ENCODE measurements around the gene CIDEB. TPM values are rescaled to one million over a fixed set of nuclear protein-coding genes. Genes with fewer than 3 reads are reported as not detected.

CIDEB gene
- total and polyA plus RNA-seq, 2 of the 13 experiments (the other 11 are each of a cell fraction or from before 2014, with no cell fraction given) = 35.8 to 110 TPM

DNA sequence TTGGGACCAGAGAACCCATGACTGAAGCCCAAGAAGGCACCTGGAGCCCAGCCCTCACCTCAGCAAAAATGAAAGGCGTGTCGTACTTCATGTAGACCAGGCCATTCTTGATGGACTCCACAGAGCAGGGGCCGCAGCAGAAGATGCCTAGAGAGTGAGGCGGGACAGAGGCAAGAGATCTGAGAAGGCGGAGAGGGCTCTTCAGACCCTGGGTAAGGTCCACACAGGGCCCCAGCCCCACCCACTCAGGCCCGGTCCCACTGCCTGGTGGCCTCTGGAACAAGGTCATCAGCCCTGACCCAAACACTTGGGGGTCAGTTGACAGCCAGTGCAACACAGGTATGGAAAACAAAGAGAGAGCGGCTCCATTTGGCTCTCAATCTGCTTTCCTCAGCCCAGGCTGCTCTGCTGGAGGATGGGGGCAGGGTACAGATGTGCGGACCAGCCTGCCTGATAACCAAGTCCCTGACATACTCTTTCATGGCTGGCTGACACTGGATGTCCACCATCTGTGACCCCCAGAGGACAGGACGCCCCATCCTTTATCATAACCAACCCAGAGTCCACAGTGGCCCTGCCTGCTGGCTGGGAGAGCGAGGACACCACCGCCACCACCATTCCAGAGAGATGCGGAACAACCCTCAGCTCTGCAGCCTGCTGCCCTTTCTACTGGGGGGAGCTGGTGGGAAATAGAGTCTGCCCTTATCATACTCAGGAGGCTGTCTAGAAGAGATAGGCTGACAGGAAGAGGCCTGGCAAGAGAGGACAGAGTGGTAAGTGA, 51.7 kb downstream of the CIDEB start (continued):
- TF ChIP-seq, protein P1, sequence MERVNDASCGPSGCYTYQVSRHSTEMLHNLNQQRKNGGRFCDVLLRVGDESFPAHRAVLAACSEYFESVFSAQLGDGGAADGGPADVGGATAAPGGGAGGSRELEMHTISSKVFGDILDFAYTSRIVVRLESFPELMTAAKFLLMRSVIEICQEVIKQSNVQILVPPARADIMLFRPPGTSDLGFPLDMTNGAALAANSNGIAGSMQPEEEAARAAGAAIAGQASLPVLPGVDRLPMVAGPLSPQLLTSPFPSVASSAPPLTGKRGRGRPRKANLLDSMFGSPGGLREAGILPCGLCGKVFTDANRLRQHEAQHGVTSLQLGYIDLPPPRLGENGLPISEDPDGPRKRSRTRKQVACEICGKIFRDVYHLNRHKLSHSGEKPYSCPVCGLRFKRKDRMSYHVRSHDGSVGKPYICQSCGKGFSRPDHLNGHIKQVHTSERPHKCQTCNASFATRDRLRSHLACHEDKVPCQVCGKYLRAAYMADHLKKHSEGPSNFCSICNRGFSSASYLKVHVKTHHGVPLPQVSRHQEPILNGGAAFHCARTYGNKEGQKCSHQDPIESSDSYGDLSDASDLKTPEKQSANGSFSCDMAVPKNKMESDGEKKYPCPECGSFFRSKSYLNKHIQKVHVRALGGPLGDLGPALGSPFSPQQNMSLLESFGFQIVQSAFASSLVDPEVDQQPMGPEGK (CRISPR knock-in tag; IDR thresholded peaks at IDR 0.05) = peak; percentile 71; the same call in 1 of the 2 replicates
- TF ChIP-seq DMAP1 (CRISPR knock-in tag; IDR thresholded peaks at IDR 0.05) (no peak), ZNF24 (IDR thresholded peaks at IDR 0.05) (no peak), PAX8 (CRISPR knock-in tag; IDR thresholded peaks at IDR 0.05; ENCODE audit: borderline replicate concordance) (peak; percentile 61; the same call in 1 of the 2 replicates), ZBTB1 (CRISPR knock-in tag; IDR thresholded peaks at IDR 0.05; ENCODE audit: borderline replicate concordance) (no peak), KLF16 (CRISPR knock-in tag; IDR thresholded peaks at IDR 0.05) (no peak), ZNF20 (CRISPR knock-in tag; IDR thresholded peaks at IDR 0.05) (no peak), ZNF350 (CRISPR knock-in tag; IDR thresholded peaks at IDR 0.05; ENCODE audit: borderline replicate concordance, low read depth) (peak; percentile 44; the same call in 1 of the 2 replicates), ETV5 (CRISPR knock-in tag; IDR thresholded peaks at IDR 0.05; ENCODE audit: borderline replicate concordance) (no peak), ZNF33A (CRISPR knock-in tag; IDR thresholded peaks at IDR 0.05; ENCODE audit: borderline replicate concordance) (no peak), ATAD3A (CRISPR knock-in tag; IDR thresholded peaks at IDR 0.05) (no peak), ZNF747 (CRISPR knock-in tag; IDR thresholded peaks at IDR 0.05; ENCODE audit: borderline replicate concordance) (peak; percentile 65; the same call in 1 of the 2 replicates), IRX3 (CRISPR knock-in tag; IDR thresholded peaks at IDR 0.05; ENCODE audit: borderline replicate concordance, low read depth) (peak; percentile 22; the same call in 1 of the 2 replicates), ZBTB7A (CRISPR knock-in tag; IDR thresholded peaks at IDR 0.05) (peak; percentile 70; the same call in 1 of the 2 replicates), KDM3A (CRISPR knock-in tag; IDR thresholded peaks at IDR 0.05; ENCODE audit: low read depth) (0 out of 2 replicates have a peak, but pooled peaks have one; percentile 16), ZSCAN22 (CRISPR knock-in tag; IDR thresholded peaks at IDR 0.05) (no peak), CENPX (CRISPR knock-in tag; IDR thresholded peaks at IDR 0.05) (no peak)
- TF ChIP-seq, protein P2, sequence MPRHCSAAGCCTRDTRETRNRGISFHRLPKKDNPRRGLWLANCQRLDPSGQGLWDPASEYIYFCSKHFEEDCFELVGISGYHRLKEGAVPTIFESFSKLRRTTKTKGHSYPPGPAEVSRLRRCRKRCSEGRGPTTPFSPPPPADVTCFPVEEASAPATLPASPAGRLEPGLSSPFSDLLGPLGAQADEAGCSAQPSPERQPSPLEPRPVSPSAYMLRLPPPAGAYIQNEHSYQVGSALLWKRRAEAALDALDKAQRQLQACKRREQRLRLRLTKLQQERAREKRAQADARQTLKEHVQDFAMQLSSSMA (CRISPR knock-in tag; IDR thresholded peaks at IDR 0.05) = 0 out of 2 replicates have a peak, but pooled peaks have one; percentile 9
- TF ChIP-seq, protein P3, sequence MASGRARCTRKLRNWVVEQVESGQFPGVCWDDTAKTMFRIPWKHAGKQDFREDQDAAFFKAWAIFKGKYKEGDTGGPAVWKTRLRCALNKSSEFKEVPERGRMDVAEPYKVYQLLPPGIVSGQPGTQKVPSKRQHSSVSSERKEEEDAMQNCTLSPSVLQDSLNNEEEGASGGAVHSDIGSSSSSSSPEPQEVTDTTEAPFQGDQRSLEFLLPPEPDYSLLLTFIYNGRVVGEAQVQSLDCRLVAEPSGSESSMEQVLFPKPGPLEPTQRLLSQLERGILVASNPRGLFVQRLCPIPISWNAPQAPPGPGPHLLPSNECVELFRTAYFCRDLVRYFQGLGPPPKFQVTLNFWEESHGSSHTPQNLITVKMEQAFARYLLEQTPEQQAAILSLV (CRISPR knock-in tag; IDR thresholded peaks at IDR 0.05; ENCODE audit: borderline replicate concordance) = no peak
- TF ChIP-seq, protein P4, sequence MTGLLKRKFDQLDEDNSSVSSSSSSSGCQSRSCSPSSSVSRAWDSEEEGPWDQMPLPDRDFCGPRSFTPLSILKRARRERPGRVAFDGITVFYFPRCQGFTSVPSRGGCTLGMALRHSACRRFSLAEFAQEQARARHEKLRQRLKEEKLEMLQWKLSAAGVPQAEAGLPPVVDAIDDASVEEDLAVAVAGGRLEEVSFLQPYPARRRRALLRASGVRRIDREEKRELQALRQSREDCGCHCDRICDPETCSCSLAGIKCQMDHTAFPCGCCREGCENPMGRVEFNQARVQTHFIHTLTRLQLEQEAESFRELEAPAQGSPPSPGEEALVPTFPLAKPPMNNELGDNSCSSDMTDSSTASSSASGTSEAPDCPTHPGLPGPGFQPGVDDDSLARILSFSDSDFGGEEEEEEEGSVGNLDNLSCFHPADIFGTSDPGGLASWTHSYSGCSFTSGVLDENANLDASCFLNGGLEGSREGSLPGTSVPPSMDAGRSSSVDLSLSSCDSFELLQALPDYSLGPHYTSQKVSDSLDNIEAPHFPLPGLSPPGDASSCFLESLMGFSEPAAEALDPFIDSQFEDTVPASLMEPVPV (CRISPR knock-in tag; IDR thresholded peaks at IDR 0.05) = no peak; the same call in 1 of the 2 replicates
- TF ChIP-seq, protein P5, sequence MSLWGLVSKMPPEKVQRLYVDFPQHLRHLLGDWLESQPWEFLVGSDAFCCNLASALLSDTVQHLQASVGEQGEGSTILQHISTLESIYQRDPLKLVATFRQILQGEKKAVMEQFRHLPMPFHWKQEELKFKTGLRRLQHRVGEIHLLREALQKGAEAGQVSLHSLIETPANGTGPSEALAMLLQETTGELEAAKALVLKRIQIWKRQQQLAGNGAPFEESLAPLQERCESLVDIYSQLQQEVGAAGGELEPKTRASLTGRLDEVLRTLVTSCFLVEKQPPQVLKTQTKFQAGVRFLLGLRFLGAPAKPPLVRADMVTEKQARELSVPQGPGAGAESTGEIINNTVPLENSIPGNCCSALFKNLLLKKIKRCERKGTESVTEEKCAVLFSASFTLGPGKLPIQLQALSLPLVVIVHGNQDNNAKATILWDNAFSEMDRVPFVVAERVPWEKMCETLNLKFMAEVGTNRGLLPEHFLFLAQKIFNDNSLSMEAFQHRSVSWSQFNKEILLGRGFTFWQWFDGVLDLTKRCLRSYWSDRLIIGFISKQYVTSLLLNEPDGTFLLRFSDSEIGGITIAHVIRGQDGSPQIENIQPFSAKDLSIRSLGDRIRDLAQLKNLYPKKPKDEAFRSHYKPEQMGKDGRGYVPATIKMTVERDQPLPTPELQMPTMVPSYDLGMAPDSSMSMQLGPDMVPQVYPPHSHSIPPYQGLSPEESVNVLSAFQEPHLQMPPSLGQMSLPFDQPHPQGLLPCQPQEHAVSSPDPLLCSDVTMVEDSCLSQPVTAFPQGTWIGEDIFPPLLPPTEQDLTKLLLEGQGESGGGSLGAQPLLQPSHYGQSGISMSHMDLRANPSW (CRISPR knock-in tag; IDR thresholded peaks at IDR 0.05; ENCODE audit: borderline replicate concordance) = no peak

All from HepG2 (cell line).